GM12874 (cell line): ENCODE measurements around the gene SLC9A8.

Experiments used
- CTCF ChIP-seq: IDR thresholded peaks from 2 replicates; pipeline ENCODE4 v1.5.1; 2011; ENCODE audit warnings: low read depth, mild to moderate bottlenecking, control low read depth, low read length, moderate library complexity; ENCODE audit not compliant: insufficient read depth

Gene SLC9A8

GRCh38 chr20:49852522-49853080 is 40.0 kb downstream of the SLC9A8 start:
- TF ChIP-seq CTCF, result no peak

DNA sequence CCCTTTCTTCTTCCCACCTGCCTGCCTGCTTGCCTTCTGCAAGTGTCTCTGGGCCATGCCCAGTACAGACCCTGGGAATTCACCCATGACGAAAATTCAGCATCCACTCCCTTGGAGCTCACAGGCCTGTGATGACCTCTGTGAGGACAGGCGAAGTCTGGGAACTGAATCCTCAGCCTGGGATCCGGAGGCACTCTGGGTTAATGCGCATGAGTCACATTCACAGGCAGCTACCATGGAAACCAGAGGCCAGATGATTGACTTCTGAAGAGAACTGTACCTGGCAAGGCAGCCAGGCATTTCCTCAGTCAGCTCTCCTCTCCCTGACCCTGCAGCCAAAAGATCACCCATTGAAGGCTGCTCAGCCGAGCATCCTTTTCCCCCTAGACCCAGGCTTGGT is 41.0 kb downstream of the SLC9A8 start:
- no peak for TF ChIP-seq CTCF

GRCh38 chr20:49854190-49854875 is 41.7 kb downstream of the SLC9A8 start:
- TF ChIP-seq CTCF, result no peak

GRCh38 chr20:49856904-49857303 is 44.3 kb downstream of the SLC9A8 start:
- no peak for TF ChIP-seq CTCF

GRCh38 chr20:49858076-49858585 is 45.5 kb downstream of the SLC9A8 start:
- no peak for TF ChIP-seq CTCF

DNA sequence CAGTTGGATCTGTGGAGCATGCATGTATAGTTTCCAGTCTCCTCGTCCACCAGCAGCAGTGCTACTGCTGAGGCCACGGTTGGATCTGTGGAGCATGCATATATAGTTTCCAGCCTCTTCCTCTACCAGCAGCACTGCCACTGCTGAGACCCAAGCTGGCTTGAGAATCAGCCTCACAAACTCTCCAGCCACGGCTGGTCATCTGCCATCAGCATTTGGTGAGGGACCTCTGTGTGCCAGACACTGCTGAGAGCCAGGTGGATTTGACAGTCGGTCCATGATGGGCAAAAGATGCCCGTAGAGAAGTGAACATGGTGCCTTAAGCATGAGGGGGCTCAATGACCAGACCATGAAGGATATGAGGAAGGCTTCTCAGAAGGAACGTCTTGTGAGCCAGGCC is 46.4 kb downstream of the SLC9A8 start:
- TF ChIP-seq CTCF, result no peak

DNA sequence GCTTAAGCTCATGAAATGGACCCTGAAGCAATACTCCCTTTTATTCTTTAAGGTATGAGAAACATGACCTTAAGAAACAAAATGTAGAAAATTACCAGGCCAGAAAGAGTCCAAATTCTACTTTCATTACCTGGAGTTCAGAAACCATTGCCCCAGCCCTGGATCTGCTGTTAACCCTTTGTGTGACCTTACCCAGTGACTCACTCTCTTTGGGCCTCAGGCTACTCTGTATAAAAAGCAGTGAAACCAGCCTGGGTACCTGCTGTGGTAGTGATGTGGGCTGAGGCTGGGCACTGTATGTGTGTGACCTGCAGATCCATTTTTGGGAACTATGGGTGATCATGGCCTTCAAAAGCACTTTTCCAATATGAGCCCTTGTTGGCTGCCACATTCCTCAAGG is 47.2 kb downstream of the SLC9A8 start:
- TF ChIP-seq CTCF, result no peak
